ENCODE measurements around the gene NRCAM.

- TF ChIP-seq CTCF (IDR thresholded peaks at IDR 0.05) (no peak), POLR2A (IDR thresholded peaks at IDR 0.05) (no peak)
Measured at GRCh38 chr7:108201766-108202165, 254.5 kb downstream of the NRCAM start.
